Measurements from ENCODE around the gene CFAP157.

The CFAP157 gene

DNA sequence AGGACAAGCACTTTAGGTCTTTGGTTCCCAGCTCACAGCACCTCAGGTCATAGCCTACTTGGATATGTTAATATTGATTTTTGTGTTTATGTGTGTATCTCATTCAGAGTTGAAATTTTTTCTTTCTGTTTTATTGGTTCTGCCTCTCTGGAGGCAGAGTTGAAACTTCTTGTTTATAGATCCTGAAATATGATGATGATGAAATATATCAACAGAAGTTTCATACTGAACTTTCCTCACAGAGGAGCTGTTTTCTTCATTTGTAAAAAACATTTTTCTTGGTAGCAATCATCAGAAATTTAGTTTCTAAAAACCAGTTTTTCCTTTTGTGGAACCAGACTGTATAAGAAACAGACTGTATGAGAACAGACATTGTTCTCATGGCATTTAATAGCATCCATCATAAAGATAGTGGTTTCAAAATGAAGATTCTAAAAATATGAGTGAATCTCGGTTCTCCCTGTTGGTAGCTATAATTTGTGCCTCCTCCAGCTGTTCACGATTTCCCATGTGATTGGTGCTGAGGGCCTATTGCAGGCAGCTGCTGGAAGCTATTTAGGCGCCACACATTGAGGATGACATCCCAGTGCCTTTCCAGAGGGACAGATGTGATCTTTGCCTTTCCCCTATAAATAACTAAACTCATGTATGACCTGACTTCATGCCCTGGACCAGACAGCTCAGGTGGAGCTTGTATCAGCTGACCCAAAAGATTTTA lies 39.5 kb upstream of the CFAP157 start:
- TF ChIP-seq, protein P1, sequence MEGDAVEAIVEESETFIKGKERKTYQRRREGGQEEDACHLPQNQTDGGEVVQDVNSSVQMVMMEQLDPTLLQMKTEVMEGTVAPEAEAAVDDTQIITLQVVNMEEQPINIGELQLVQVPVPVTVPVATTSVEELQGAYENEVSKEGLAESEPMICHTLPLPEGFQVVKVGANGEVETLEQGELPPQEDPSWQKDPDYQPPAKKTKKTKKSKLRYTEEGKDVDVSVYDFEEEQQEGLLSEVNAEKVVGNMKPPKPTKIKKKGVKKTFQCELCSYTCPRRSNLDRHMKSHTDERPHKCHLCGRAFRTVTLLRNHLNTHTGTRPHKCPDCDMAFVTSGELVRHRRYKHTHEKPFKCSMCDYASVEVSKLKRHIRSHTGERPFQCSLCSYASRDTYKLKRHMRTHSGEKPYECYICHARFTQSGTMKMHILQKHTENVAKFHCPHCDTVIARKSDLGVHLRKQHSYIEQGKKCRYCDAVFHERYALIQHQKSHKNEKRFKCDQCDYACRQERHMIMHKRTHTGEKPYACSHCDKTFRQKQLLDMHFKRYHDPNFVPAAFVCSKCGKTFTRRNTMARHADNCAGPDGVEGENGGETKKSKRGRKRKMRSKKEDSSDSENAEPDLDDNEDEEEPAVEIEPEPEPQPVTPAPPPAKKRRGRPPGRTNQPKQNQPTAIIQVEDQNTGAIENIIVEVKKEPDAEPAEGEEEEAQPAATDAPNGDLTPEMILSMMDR (IDR thresholded peaks at IDR 0.05; ENCODE audit: extremely low read depth, missing control alignments): no peak
- no peak for DNase-seq (ENCODE audit: low spot score)

DNA sequence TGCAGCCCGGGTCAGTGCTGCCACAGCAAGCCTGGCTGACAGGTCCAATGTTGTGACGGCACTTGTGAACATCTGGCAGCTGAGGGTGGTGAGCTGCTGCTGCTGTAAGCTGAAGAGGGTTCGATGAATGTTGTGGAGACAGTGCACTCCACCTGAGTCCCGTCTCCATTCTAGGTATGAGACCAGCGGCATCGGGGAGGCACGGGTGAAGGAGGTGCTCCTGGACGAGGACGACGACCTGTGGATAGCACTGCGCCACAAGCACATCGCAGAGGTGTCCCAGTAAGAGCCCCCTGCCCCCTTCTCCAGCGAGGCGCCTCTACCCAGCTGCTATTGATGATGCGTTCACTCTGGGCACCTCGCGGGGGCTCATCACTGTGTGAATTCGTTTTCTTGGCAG lies 38.9 kb upstream of the CFAP157 start:
- TF ChIP-seq, protein P1 (IDR thresholded peaks at IDR 0.05; ENCODE audit: extremely low read depth, missing control alignments): no peak
- no peak for DNase-seq (ENCODE audit: low spot score)

DNA sequence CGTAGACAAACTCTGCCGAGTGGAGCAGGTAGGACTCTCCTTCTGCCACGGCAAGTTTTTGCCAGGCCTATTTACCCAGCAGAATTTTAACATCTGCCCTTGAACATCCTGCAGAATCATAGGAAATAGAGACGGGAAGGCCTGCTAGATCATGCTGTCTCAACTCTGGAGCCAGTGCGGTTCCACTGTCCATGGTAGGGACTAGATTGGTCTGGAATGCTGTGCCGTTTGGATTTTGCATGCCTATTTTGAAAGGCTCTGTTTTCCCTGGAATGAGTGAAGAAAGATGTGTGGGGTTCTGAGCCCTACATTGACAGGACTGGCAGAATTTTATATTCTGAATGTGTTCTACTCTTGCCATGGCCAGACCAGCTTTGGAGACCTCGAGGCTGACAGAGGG lies 33.6 kb upstream of the CFAP157 start:
- TF ChIP-seq, protein P1 (IDR thresholded peaks at IDR 0.05; ENCODE audit: extremely low read depth, missing control alignments): no peak
- no peak for DNase-seq (ENCODE audit: low spot score)

DNA sequence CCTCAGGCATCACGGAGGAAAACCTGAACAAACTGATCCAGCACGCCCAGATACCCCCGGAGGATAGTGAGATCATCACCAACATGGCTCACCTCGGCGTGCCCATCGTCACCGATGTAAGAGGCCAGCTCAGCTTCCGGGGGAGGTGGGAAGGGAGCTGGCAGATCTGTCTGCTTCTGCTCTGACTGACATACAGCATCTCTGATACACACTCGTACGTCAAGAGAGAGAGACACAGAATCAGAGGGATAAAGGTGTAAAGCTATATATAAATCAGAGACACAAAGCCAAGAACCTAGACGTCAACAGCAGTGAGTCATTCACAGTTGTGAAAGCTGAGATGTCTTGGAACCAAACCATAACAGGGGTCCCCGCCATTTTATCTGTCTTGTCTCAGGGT lies 30.1 kb upstream of the CFAP157 start:
- no peak for DNase-seq (ENCODE audit: low spot score)
- TF ChIP-seq, protein P1 (IDR thresholded peaks at IDR 0.05; ENCODE audit: extremely low read depth, missing control alignments): no peak

DNA sequence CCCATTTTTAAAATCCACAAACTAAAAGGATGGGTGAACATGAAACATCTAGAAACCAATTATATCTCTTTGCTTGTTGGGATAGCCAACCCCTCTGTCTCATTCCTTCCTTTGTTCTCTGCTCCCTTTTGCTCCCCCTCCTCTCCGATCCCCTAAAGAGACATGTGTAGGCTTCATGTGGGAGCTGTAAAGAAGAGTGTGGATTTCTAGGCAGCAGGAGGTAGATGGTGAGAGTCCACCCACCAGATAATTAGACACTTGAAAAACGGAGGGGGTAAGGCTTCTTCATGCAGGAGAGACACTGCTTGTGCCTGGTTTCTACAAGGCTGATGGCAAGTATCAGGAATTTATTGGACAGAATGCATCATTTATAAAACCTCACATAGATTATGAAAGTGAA lies 27.3 kb upstream of the CFAP157 start:
- DNase-seq (ENCODE audit: low spot score): no peak
- TF ChIP-seq, protein P1 (IDR thresholded peaks at IDR 0.05; ENCODE audit: extremely low read depth, missing control alignments): no peak

DNA sequence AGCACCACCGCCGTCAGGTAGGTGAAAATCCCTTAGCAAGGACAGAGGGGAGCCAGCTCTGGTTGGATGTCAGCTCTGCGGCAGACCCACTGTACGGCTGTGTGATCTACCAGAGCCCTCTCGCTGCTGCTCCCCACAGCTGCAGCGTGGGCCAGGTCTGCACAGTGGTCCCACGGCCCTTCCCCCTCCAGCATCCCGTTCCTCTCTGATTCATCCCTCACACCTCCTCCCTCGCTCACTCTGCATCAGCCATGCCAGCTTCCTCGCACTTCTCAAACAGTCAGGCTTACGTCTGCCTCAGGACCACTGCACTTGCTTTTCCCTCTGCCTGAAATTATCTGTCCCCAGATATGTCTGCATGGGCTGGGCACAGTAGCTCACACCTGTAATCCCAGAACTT lies 26.6 kb upstream of the CFAP157 start:
- TF ChIP-seq, protein P1 (IDR thresholded peaks at IDR 0.05; ENCODE audit: extremely low read depth, missing control alignments): no peak
- no peak for DNase-seq (ENCODE audit: low spot score)

DNA sequence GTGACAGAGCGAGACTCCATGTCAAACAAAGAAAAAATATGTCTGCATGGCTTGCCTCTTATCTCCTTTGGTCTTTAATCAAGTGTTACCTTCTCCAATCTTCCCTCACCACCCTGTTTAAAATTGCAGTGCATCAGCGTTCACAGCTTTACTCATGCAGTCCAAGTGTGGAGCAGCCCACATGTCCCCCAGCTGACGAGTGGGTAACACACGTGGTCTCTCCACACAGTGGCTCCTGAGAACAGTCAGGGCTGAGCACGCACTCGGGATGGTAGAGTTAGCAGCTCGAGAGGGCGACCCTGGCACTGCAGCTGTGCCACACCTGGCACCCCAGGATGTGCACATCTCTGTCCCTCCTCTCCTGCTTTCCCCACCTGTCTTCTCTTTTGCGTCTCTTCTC lies 25.9 kb upstream of the CFAP157 start:
- no peak for DNase-seq (ENCODE audit: low spot score)
- TF ChIP-seq, protein P1 (IDR thresholded peaks at IDR 0.05; ENCODE audit: extremely low read depth, missing control alignments): no peak
